HG02870 (cell line): ENCODE results near the gene MPP4.
"Not testable (repeated sequence)": the region's sequence is repeated elsewhere in the genome, so short reads cannot be mapped to it uniquely, and the experiment has no call there.

Experiments used
- ATAC-seq: cut with Tn5 transposase; IDR thresholded peaks from one replicate; pipeline ENCODE4 v1.9.1; 2021; ENCODE audit warnings: mild to moderate bottlenecking, moderate library complexity; ENCODE audit not compliant: unreplicated experiment

The MPP4 gene

DNA sequence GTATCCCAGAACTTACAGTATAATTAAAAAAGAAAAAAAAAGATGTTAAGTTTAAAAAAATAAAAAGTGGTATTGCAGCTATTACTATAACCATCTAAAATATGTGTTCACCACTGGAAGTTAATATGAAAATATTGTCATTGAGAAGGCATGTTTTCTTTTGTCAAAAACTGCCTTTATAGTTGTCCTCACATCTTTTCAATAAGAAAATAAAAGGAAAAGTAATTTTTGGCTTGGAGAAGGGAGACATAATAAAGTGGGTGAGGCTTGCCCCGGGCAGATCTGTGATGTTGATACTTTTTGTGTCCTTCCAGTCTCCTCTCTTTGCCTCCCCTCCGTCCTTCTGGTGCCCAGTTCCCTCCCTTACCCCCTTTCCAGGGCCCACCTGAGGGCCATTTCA is 24.9 kb downstream of the MPP4 start:
- ATAC-seq, result no peak

DNA sequence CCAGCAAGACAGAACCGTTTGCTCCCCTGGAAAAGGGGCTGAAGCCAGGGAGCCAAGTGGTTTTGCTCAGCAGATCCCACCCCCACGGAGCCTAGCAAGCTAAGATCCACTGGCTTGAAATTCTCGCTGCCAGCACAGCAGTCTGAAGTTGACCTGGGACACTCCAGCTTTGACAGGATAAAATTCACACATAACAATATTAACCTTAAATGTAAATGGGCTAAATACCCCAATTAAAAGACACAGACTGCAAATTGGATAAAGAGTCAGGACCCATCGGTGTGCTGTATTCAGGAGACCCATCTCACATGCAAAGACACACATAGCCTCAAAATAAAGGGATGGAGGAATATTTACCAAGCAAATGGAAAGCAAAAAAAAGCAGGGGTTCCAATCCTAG is 27.2 kb downstream of the MPP4 start:
- not testable (repeated sequence) for ATAC-seq

DNA sequence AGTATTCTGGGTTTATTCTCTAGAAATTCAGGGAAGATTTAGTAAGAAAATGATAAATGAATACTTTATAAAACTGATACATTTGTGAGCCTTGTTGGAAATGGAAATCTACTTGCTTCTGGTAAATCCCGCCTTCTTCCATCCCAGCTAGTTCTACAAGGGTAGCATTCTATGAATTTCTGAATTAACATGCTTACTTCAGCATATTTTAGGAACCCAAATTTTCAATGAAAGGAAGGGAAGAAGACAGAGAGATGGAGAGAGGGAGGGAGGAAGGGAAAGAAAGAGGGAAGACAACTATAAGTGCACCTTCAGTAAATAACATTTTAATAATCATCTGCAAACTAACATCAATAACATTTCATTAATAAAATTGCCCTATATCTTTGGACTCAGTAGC is 28.6 kb downstream of the MPP4 start:
- no peak for ATAC-seq

DNA sequence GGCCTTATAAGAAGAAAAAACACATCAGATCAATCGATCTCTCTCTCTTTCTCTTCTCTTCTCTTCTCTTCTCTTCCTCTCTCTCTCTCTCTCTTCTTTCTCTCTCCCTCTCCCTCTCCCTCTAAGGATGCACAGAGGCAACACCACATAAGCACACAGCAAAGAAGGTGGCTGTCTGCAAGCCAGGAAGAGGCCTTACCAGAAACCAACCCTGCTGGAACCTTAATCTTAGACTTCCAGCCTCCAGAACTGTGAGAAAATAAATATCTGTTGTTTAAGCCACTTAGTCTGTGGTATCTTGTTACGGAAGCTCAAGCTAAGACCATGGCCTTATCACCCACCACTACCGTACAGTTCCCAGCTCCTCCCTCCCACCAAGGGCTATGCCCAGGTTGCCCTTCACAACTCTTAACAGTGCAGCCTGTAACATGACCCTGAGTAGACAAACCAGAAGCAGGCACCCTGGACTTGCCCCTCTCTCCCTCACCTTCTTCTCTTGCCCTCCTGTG is 30.0 kb downstream of the MPP4 start:
- ATAC-seq, result no peak

DNA sequence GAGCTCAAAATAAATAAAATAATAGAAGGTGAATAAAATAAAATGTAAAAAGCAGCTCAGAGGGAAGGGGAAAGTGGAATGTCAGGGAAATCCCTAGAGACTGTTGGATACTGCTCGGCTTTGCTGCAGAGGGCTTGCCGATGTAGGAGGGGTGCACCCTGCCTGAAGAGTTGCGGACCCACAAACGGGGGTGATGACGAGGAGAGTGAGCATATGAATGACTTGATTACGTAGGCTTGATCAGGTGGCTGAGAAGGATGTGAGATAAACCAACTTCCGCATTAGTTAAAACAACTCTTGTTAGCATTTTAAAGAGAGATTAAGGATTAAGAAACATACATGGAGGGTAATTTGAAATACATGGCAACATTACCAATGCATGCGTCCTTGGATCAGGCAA is 34.1 kb downstream of the MPP4 start:
- ATAC-seq, result no peak

DNA sequence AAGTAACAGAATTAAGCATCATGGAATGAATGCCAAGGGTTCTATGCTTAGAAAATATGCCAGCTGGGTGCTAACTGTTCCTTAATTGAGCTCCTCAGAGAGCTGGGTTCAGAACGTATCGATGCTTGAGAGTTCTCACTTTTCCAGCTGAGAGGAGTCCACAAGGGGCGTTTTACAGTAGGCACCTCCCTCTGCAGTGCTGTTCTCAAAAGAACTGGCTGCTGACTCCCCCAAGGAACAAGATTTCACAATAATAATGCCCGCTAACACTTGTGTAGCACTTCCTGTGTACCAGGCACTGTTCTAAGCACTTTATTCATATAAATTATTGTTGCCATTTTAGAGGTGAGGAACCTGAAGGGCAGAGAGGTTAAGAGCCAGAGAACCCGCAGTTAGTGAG is 37.1 kb downstream of the MPP4 start:
- ATAC-seq, result no peak

DNA sequence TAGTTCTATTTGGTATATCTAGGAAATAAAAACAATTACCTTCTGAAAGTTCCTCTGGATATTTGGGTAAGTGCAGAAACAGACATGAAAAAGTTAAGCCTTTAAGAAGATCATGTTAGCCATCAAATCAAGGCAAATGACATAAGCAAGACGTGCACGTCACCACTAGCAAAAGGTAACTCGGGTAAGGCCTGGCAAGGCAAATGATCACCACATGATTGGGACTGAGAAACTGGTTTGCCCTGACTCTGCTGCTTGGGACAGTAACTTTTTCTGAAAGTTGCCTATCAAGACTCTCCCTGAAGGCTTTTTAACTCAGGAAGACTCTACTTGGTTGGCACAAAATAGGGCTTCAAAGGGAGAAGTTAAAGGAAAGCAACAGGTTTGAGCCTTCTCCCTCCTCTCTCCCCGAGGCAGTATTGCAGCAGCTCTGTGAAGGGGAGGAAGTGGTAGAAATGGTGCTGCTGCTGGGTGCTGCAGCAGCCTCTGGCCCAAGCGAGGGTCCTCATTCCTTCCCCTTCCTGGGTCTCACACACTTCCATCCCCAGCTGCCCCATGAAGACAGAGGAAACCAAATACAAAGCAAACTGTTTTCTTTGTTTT is 38.0 kb downstream of the MPP4 start:
- no peak for ATAC-seq

DNA sequence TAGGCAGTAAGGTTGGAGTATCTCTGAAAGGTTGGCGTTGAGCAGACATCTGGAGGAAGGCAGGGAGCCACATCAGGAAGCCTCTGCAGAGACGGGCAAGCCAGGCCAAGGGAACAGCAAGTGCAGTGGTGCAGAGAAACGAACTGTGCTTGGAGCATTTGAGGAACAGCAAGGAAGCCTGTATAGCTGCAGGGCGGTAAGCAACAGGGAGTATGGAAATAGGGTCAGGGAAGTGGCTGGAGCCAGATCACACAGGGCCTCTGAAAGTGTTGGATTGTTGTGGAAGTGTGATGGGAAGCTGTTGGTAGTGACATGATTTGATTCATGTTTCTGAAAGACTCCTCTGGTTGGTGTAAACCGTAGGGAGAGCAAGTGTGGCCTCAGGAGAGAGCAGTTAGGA is 41.7 kb downstream of the MPP4 start:
- no peak for ATAC-seq

DNA sequence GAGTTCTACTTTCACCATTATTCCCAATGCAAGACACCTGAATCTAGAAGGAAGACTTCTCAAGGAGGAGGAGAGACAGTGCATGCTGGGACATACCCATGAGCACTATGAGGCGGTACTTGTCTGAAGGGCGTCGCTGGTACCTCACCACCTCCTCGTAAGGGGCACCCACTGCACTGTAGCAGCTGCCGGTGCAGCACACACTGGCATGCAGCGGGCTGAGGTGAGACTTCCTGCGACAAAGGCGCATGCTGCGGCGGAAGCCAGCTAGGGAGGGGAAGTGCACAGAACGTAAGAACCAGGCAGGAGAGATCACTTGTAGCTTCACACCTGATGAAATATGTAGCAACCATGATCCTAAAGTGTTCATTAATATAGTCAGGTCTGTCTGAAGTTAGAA is 42.3 kb downstream of the MPP4 start:
- ATAC-seq, result no peak

DNA sequence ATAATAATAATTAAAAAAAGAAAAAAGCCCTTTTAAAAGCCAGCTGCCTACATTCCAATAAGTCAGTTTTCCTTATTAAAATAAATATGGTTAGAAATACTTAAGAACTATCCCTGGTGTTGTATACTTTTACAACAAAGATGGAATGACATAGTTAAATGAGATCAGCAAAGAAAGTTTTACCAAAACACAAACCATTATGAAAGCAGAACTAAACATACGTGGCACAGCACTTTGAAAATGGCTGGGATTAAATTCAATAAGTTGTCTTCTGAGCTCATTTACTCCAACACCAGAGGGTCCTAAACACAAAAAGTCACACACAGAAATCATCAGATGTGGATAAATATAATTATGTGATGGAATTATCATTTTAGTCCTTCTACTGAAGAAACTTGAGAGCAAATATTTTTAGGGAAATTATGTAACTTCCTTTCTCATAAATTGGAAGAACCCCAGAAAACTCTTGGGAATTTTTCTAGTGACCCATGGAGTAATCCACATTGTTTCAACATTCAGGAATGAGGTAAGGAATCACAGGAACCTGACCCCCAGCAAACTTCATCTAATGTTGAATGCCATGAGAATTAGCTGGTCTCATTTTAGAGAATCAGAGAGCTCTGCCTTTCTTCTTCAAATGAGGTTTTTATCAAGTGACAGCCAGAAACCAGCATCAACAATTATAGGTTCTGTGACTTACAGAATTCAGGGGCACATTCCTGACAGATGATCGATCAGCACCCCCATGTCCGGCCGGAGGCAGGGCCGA is 43.6 kb downstream of the MPP4 start:
- no peak for ATAC-seq

DNA sequence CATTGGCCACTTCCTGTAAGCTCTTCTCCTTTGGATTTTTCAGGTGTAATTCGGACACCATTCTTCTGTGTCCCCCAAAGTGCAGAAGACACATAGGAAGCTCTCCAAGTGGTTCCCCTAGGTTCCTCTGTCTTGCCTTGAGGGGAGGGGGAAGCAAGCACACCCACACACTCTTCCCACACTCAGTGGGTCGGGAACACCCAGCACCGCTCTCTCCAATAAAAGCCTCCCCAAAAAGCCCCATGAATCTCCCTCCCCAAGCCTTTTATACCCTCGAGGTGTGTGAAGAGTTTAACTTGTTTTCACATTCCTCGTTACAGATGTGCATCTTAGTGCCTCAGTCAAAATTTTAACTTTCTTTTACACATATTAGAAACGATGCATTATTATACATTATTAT is 45.2 kb downstream of the MPP4 start:
- no peak for ATAC-seq

DNA sequence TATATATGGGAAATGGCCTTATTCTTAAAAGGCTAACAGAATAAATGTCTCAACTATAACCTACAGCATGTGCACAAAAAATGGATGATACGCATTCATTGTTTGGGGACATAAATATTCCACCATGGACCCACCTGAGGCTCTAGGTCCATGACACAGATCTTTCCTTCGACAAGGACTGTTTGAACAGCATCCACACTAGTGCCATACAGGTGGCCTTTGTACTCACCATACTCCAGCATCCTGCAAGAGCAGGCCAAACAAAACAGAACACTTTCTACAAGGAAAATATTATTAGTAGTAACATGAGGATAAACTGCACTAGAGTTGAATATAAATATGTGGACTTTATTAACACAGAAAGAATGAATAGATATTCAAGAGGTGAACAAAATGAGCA is 49.0 kb downstream of the MPP4 start:
- no peak for ATAC-seq

DNA sequence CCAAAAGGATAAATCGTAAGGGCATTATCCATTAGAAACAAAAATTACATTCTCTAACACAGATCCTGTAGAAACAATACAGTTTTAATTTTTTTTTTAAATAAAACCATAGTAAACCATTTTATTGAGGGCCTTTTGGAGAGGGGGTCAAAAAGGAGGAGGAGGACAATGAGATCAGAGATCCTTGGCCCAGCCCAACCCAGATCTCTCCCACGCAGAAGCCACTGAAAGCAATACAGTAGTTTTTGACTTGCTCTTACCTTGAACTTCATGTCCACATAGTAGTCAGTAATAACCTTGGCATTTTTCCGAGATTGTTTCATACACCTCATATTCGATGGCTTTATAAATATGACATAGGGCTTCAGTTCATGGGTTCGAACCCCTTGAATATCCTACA is 51.0 kb downstream of the MPP4 start:
- ATAC-seq, result no peak

DNA sequence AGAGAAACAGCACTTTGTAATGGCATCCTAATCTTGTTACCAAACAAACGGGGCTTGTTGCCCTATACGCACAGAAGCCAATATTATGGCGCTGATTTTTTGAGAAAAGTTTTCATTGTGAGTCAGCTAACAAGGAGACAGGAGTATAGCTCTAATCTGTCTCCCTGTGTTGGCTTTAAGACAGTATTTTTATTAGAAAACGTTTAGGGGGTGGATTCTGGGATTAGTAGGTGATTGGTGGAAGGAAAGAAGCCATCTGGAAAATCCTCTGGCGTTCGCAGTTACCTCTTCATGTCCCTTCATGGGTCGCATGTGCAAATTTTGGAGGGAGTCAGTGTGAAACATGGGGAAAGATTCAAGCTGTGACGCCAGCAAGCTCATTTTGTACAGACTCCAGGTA is 54.4 kb downstream of the MPP4 start:
- no peak for ATAC-seq

DNA sequence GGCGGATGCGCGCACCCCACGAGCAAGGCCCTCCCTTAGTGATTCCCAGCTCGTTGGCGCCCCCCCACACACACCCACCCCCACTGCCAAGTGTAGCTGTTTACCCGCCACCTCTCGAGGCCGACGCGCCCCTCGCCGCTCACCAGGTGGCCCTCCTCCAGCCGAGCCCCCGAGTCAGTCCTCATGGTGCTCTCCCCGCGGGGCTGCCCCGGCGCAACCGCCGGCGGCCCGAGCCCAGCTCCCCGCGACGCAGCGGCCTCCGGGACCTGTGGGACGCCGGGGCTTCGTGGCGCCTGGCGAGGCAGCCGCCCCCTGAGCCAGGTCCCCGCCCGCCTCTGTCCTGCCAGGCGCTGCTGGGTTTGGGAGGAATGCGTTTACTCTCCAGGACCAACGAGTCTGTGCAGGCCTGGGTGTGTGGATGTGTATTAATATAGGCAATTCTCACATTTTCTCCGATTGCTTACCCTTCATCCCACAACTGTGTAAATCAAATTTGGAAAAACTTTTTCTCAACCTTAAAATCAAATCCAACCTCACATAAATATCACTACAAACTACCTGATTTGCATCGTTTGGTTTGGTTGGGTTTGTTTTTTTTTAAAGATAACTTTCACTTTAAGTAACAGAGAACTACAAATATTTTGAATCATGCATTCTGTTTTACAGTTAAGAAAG is 55.1 kb downstream of the MPP4 start, which contains the start of gene TMEM237:
TSS of gene TMEM237 (minus strand) at position 288 of the 675 bp plus-strand sequence. CDS start at position 185, 103 bp downstream.
- peak; percentile 47 for ATAC-seq

DNA sequence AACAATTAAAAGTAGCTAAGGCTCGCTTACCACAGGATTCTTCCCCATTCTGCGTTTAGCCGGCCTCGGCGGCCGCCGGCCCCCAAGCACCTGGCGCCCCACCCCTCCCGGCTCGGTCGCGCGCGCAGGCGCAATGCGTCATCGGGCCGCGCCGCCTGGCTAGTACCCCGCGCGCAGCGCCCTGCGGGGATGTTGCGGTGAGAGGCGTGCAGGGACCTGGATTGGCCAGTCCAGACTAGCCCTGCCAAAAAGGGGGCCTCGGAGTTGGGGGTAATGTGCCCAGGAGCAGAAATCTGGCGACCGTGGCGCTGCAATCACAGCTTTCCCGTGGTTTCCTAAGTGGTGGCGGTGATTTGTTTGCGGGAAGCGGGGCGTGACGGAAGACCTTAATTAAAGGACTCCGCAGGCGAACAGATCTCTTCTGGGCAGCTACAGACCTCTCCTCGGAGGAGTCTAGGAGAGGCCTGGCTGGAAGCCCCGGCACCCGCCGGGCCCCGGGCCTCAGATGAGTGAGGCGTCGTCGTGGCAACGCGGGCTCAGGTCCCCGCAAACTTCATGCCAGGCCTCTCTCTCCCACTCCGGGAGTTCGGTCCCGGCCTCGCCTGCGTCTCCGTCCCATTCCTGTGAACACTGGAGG is 55.7 kb downstream of the MPP4 start:
- ATAC-seq, result peak; percentile 66

DNA sequence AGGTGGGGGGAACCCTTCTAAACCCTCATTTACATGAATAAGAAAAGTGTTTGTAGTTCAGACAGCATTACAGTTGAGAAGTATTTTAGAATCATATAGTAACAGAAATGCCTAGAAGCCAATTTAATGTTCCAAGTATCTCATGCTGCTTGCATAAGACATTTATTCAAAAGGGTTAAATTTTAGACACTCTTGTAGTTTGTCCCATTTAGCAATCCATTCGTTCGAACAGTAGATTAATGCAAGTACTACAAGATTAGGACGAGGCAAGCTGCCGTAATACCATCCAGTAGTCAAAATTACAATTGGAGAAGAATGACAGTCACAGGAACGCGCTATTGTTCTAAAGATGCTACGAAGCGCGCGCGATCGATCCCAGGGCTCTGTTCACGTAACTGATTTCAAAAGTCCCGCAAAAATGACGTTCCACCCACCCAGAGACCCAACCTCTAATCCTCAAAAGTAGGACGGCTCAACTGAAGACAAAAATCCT is 56.3 kb downstream of the MPP4 start:
- peak; percentile 29 for ATAC-seq

DNA sequence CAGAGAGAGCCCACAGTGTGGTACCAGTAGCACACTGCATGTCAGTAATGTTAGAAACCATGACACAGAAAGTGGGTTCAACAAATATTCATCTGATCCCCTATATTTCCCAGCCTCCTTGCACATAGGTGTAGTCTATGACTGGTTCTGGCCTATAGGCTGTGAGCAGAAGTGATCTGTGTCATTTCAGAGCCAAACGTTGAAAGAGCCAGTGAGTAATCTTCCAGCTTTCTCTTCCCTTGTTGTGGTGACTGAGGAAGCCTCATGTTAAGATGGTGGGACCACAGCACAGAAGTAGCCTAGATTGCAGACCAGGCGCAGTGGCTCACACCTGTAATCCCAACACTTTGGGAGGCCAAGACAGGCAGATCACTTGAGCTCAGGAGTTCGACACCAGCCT is 59.2 kb downstream of the MPP4 start:
- ATAC-seq, result no peak

DNA sequence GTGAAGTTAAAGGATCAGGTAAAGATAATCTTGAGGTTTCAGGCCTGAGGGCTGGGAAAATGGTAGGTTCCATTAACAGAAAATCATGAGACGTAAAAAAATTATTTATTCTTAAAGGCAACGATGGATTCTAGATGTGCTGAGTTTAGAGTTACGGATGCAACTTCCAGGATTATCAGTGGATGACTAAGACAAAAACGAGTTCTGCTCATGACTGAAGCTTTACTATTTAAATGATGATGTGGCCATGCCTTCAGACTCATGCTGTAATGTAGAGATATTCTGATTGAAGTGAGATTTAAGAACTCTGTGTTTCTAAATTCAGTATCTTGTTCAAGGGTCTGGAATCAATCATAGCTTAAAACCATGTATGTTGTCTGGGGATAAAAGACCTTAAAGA is 60.1 kb downstream of the MPP4 start:
- ATAC-seq, result no peak

DNA sequence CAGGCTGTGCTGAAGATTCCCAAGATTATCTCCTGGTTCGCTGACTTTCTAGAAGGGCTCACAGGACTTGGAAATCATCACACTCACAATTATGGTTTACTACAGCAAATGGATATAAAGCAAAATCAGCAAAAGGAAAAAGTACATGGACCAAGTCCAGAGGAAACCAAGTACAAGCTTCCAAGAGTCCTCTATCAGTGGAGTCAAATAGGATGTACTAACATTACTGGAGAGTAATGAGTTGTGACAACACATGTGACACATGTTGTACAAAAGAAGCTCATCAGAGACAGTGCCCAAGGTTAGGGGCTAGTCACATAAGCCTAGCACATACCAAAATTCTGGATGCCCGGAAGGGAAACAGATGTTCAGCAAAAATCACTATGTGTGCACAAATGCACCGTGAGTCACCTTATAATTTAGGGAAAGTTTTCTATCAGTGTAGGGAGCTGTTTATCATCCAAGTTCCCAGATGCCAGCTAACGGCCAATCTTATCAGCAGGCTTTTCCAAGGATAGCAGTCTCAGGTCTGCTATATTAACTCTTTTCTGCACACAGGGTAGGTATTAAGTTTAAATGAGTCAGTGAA is 64.7 kb downstream of the MPP4 start:
- ATAC-seq, result no peak

DNA sequence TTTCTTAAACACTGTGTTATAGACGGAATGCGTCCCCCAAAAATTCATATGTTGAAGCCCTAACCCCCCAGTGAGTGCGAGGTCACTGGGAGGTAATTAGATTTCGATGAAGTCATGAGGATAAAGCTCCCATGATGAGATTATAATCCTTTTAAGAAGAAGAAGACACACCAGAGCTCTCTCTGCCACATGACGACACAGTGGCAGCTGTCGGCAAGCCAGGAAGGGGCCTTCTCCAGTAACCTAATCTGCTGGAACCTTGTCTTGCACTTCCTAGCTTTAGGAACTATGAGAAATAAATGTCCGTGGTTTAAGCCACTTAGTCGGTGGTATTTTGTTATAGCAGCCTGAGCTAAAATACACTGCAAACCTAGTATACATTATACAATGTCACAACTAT is 67.4 kb downstream of the MPP4 start:
- no peak for ATAC-seq
